Sigmoid colon (tissue), 7 donors: ENCODE data around the gene ZFYVE28. TPM values are rescaled to one million over a fixed set of nuclear protein-coding genes. Genes with fewer than 3 reads are reported as not detected.
A peak's percentile ranks its signal among the peaks of the same experiment; 100 is the strongest.

Source experiments
- DNase-seq: peaks from one replicate; pipeline ENCODE4 v3.0.0-alpha.2; 2019
- H3K27ac ChIP-seq, 4 donors: fragments of 200-600 bp; sonication (generic); one replicate each; pipeline ENCODE4 v1.5.1; 2016 to 2019; ENCODE audit warnings: mild to moderate bottlenecking in 1 of 4
- H3K27me3 ChIP-seq, 3 donors: fragments of 200-600 bp; sonication (generic); one replicate each; pipeline ENCODE4 v1.5.1; 2019; ENCODE audit warnings: mild to moderate bottlenecking in 1 of 3
- H3K36me3 ChIP-seq, 4 donors: fragments of 200-600 bp; sonication (generic); one replicate each; pipeline ENCODE4 v1.5.1; 2016 to 2019
- H3K4me1 ChIP-seq, 4 donors: fragments of 200-600 bp; sonication (generic); one replicate each; pipeline ENCODE4 v1.5.1; 2017 to 2019
- H3K4me3 ChIP-seq, 4 donors: fragments of 200-600 bp; sonication (generic); one replicate each; pipeline ENCODE4 v1.5.1; 2017 to 2019; ENCODE audit warnings: mild to moderate bottlenecking in 2 of 4, moderate library complexity in 1 of 4
- H3K9me3 ChIP-seq, 4 donors: fragments of 200-600 bp in 3 of 4; sonication (generic) in 3 of 4; one replicate each; pipeline versions ENCODE4 v1.5.1 to v1.6.1; 2013 to 2019
- CTCF ChIP-seq, 4 experiments: fragments of 450-650 bp in 3 of 4; fragments of 200-600 bp in 1 of 4; IDR thresholded peaks; one replicate each; pipeline ENCODE4 v1.5.1; 2016 to 2019; ENCODE audit warnings: antibody characterized with exemption in 4 of 4, mild to moderate bottlenecking in 3 of 4, moderate library complexity in 2 of 4
- EP300 ChIP-seq, 4 donors: sonication (generic); formaldehyde crosslinking; IDR thresholded peaks; one replicate each; pipeline ENCODE4 v1.6.1; 2017; ENCODE audit warnings: antibody characterized with exemption in 4 of 4
- POLR2A ChIP-seq, 2 donors: fragments of 450-650 bp; IDR thresholded peaks; one replicate each; pipeline ENCODE4 v1.6.1; 2016; ENCODE audit warnings: antibody characterized with exemption in 2 of 2, mild to moderate bottlenecking in 2 of 2, moderate library complexity in 2 of 2
- POLR2AphosphoS5 ChIP-seq, 4 donors: sonication (generic); formaldehyde crosslinking; IDR thresholded peaks; one replicate each; pipeline ENCODE4 v1.6.1; 2017; ENCODE audit warnings: antibody characterized with exemption in 4 of 4
- WGBS, 2 donors: extraction: QIAGEN DNeasy Blood & Tissue Kit; methylation state at CpG; one replicate each; pipeline ENCODE4 v1.1.7; 2013; 5-methylcytosine and 5-hydroxymethylcytosine counted together
- intact Hi-C: fragments of 100-400 bp; cut with DNase I; formaldehyde crosslinking; loops from one replicate; pipeline ENCODE4 v1.15.1; 2023
- polyA plus RNA-seq, 3 donors: library from polyadenylated mRNA; stranded (reverse); fragments of 200-250 nt; gene quantifications; one replicate each; pipeline ENCODE4 v1.2.3, GENCODE V29; 2013
- total RNA-seq, 4 donors: library from RNA; depleted of rRNA; stranded (reverse); fragments of >200 nt; gene quantifications; one replicate each; pipeline ENCODE4 v1.1.0, GENCODE V29; 2016
- donor health status: healthy with polysubstance abuse.
- donor health status: Bipolar disorder and iron deficiency.
- donor health status: healthy.

ZFYVE28 gene
- total and polyA plus RNA-seq, 7 donors, result 3.1 to 24.1 (median 13.0) TPM

- Histone ChIP-seq H3K4me3 (no peak overlapping the region), H3K4me1 (peaks cover 0 to 29% (median 23%) of the 10 kb centered on the region in 4 donors), H3K36me3 (no peaks in the 10 kb centered on the region), H3K27me3 (peaks cover 6 to 28% (median 26%) of the 10 kb centered on the region in 3 donors), H3K9me3 (no peaks in the 10 kb centered on the region), H3K27ac (peak overlapping the region; percentile 25 to 56 (median 43))
- 75 to 76% methylated on average over 14 of the region's 14 CpGs for WGBS, 2 donors
- DNase-seq, result no peak
- no peak for TF ChIP-seq POLR2AphosphoS5 (IDR thresholded peaks at IDR 0.05)
- TF ChIP-seq POLR2A (IDR thresholded peaks at IDR 0.05), result no peak
- intact Hi-C loops, result no loop called here
Observed at GRCh38 chr4:2411786-2412510, 6.5 kb downstream of the ZFYVE28 start.

GRCh38 chr4:2409381-2409783 lies 9.1 kb downstream of the ZFYVE28 start:
- TF ChIP-seq POLR2A (IDR thresholded peaks at IDR 0.05) (no peak), CTCF (IDR thresholded peaks at IDR 0.05) (no peak), EP300 (IDR thresholded peaks at IDR 0.05) (no peak), POLR2AphosphoS5 (IDR thresholded peaks at IDR 0.05) (no peak)
- Histone ChIP-seq H3K36me3 (no peaks in the 10 kb centered on the region), H3K27me3 (peaks cover 0 to 12% (median 10%) of the 10 kb centered on the region in 3 donors), H3K4me1 (peaks cover 0 to 23% (median 16%) of the 10 kb centered on the region in 4 donors), H3K9me3 (no peaks in the 10 kb centered on the region), H3K4me3 (no peak overlapping the region), H3K27ac (no peak overlapping the region)
- DNase-seq, result no peak
- WGBS, 2 donors, result 93 to 94% methylated on average over 14 of the region's 14 CpGs
- intact Hi-C loops, result no loop called here

- Histone ChIP-seq H3K36me3 (no peaks in the 10 kb centered on the region), H3K4me1 (peaks cover 0 to 19% (median 16%) of the 10 kb centered on the region in 4 donors), H3K4me3 (no peak overlapping the region), H3K27me3 (peaks cover 0 to 12% (median 6%) of the 10 kb centered on the region in 3 donors), H3K9me3 (no peaks in the 10 kb centered on the region), H3K27ac (no peak overlapping the region)
- DNase-seq, result no peak
- no peak for TF ChIP-seq POLR2AphosphoS5 (IDR thresholded peaks at IDR 0.05)
- TF ChIP-seq EP300 (IDR thresholded peaks at IDR 0.05), result no peak
- no peak for TF ChIP-seq CTCF (IDR thresholded peaks at IDR 0.05)
- no peak for TF ChIP-seq POLR2A (IDR thresholded peaks at IDR 0.05)
- intact Hi-C loops, result no loop called here
- WGBS, 2 donors, result 89 to 90% methylated on average over 10 of the region's 10 CpGs
Observed at GRCh38 chr4:2408976-2409375, 9.5 kb downstream of the ZFYVE28 start.

GRCh38 chr4:2408401-2408958 lies 10.0 kb downstream of the ZFYVE28 start:
- no peak overlapping the region for H3K4me3 ChIP-seq
- H3K27ac ChIP-seq, result no peak overlapping the region
- TF ChIP-seq EP300 (IDR thresholded peaks at IDR 0.05) (no peak), CTCF (IDR thresholded peaks at IDR 0.05) (no peak), POLR2A (IDR thresholded peaks at IDR 0.05) (no peak), POLR2AphosphoS5 (IDR thresholded peaks at IDR 0.05) (no peak)
- H3K36me3 ChIP-seq, result no peaks in the 10 kb centered on the region
- peaks cover 0 to 14% (median 12%) of the 10 kb centered on the region in 4 donors for H3K4me1 ChIP-seq
- no peak for DNase-seq
- H3K27me3 ChIP-seq, result peaks cover 0 to 12% (median 4%) of the 10 kb centered on the region in 3 donors
- intact Hi-C loops, result no loop called here
- H3K9me3 ChIP-seq, result no peaks in the 10 kb centered on the region
- WGBS, 2 donors, result 70 to 87% methylated on average over 15 of the region's 15 CpGs

GRCh38 chr4:2407991-2408342 lies 10.5 kb downstream of the ZFYVE28 start:
- intact Hi-C loops, result no loop called here
- no peak overlapping the region for H3K27ac ChIP-seq
- no peak for DNase-seq
- H3K27me3 ChIP-seq, result peaks cover 0 to 12% (median 4%) of the 10 kb centered on the region in 3 donors
- H3K4me1 ChIP-seq, result peaks cover 0 to 10% (median 7%) of the 10 kb centered on the region in 4 donors
- H3K4me3 ChIP-seq, result no peak overlapping the region
- H3K36me3 ChIP-seq, result no peaks in the 10 kb centered on the region
- TF ChIP-seq CTCF (IDR thresholded peaks at IDR 0.05) (no peak), POLR2AphosphoS5 (IDR thresholded peaks at IDR 0.05) (no peak), EP300 (IDR thresholded peaks at IDR 0.05) (no peak), POLR2A (IDR thresholded peaks at IDR 0.05) (no peak)
- 89 to 93% methylated on average over 3 of the region's 3 CpGs for WGBS, 2 donors
- no peaks in the 10 kb centered on the region for H3K9me3 ChIP-seq
